CD4-positive, alpha-beta T cell treated with Interleukin-6 at 100 ng/mL for 8 hours (primary cell): ENCODE measurements around the gene SURF4.
"Not testable (repeated sequence)": the region's sequence is repeated elsewhere in the genome, so short reads cannot be mapped to it uniquely, and the experiment has no call there.

ENCODE experiments used
- DNase-seq: peaks from one replicate; pipeline ENCODE4 v3.0.0-alpha.2; 2020; ENCODE audit warnings: mixed read lengths, low spot score

Gene SURF4

GRCh38 chr9:133397370-133397769, 21.5 kb upstream of the SURF4 start:
- no peak for DNase-seq

DNA sequence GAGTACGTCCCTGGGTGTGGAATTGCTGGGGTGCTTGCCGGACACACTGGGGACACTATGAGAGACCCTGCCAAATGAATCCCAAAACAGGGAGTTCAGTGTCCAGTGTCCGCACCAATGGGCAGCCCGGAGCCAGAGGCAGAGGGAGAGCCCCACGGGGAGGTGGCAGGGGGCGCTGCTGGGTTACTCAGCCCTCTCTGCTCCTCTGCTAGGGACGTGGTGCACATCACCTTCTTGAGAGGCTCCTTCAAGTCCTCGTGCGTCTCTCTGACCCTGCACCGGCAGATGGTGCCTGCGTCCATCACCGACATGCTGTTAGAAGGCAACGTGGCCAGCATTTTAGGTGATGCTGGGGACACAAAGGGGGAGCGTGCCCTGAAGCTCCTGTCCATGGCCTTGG, 21.1 kb upstream of the SURF4 start:
- DNase-seq, result no peak

DNA sequence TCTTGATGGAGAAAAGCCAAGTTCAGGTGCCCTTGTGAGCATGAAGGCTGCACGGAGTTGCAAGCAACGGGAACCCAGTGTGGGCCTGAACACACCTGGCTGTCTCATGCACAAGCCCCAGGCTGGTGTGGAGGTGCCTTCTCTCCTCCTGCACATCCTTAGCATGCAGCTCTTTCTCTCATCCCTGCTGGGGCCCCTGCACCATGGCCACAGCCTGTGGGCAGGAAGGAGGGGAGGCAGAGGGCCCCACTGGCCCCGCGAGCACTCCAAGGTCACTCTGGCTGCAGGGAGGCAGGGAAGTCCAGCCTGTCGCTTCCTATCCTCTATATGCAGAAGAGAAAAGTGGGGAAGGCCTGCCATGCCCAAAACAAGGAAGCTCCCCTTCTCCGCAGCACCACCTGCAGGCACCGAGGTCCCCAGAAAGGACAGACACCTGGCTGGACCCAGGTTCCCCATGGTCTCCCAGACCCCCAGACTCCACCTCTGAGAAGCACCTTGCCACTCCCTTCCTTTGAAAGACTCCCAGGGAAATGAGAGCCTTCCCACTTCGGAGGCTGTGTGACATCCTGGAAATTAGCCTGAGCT, 18.9 kb upstream of the SURF4 start:
- no peak for DNase-seq

DNA sequence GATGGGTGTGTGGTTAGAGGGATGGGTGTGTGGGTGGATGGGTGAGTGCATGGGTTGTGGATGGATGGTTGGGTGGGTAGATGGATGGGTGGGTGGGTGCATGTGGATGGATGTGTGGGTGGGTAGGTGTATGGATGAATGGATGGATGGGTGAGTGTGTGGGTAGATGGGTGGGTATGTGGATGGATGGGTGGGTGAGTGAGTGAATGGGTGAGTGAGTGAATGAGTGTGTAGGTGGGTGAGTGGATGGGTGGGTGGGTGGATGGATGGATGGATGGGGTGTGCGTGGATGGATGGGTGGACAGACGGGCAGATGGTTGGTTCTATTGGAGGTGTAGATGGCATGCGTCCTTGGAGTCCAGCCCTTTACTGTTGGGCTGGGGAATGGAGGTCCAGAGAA, 17.5 kb upstream of the SURF4 start:
- DNase-seq, result no peak

- DNase-seq, result not testable (repeated sequence)
Measured at GRCh38 chr9:133392308-133392707, 16.4 kb upstream of the SURF4 start.

- not testable (repeated sequence) for DNase-seq
Measured at GRCh38 chr9:133391449-133391848, 15.6 kb upstream of the SURF4 start.

- no peak for DNase-seq
Measured at GRCh38 chr9:133390713-133391112, 14.9 kb upstream of the SURF4 start.

DNA sequence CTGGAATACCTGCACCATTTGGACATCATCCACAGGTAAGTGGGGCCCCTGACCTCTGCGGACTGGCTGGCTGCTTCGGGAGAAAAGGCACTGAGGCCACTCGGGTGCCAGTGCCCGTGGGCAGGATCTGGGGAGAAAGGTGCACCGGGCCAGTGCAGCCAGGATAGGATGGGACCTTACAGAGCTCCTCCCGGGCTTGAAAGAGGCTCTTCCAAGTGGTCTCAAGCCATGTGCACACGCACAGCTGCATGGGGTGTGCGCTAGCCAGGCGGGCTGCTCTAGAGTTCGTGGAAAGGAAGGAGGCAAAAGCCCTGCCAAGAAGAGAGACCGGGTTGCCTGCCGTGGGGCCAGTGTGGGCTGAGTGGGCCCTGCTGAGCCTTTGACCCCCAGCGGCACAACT, 13.7 kb upstream of the SURF4 start:
- no peak for DNase-seq

DNA sequence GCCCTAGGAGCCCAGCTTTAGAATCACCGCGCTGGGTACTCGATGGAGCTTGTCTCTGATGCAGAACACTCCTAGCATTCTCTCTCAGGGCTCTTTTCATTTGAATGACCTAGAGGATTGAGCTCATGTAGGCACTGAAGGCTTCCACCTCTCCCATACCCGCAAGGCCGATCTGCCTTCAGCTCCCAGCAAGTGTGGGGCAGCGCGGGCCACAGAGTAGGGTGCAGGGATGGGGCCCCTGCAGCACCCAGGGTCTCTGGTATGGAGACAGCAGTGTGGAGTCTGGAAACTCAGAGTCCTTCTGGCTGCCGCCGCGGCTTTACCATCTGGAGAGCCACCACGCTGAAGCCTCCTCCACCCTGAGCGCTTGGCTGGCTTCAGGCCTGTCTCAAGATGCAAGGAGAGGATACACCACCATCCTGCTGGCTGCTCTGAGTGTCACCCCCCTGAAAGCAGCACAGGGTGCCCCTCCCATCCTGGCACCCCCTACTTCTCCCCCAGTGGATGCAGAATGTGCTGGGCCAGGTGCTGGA, 13.2 kb upstream of the SURF4 start:
- no peak for DNase-seq

- no peak for DNase-seq
Measured at GRCh38 chr9:133387680-133388079, 11.8 kb upstream of the SURF4 start.

DNA sequence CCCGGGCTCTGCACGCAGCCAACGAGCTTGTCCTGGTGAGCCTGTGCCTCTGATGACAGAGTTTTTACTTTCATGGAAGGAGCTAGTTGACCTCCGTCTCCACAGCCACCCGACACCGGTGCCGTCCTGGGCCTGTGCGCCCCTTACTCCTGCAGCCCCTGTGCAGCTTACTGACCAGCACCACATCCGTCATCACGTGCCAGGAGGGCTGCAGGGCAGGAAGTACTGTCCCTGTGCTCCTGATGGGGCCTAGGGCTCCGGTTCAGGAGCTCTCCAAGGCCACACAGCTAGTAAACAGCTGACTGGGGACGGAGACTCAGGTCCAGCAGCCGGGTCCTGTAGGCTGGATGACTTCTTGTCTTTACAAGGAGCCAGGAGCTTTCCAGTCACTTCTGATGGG, 10.5 kb upstream of the SURF4 start:
- DNase-seq, result no peak

- no peak for DNase-seq
Measured at GRCh38 chr9:133385452-133385851, 9.6 kb upstream of the SURF4 start.

DNA sequence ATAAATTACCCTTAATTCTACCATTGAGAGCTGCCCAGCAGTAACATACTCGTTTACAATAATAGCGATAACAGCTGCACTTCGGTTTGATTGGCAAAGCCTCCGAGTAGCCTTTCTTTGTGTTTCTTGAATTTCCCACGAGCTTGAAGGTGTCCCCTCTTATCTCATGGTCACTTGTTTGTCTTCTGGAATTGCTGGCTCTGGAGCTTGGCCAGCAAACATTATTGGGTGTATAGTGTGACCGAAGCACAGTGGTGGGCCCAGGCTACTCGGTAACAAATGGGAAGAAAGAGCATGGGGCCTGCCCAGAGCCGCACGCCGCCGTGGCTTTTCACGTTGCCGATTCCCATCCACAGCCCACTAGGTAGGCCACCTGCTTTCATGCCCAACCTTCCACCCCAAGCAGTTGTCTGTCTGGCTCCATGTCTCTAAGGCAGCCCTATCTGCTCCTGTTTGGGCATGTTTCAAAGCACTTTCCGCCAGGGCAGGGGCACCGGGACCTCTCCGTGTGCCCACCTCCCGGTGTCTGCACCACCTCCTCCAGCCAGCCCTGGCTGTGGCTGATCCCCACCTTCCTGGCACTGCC, 9.0 kb upstream of the SURF4 start:
- DNase-seq, result no peak

- DNase-seq, result no peak
Measured at GRCh38 chr9:133383438-133383837, 7.6 kb upstream of the SURF4 start.

DNA sequence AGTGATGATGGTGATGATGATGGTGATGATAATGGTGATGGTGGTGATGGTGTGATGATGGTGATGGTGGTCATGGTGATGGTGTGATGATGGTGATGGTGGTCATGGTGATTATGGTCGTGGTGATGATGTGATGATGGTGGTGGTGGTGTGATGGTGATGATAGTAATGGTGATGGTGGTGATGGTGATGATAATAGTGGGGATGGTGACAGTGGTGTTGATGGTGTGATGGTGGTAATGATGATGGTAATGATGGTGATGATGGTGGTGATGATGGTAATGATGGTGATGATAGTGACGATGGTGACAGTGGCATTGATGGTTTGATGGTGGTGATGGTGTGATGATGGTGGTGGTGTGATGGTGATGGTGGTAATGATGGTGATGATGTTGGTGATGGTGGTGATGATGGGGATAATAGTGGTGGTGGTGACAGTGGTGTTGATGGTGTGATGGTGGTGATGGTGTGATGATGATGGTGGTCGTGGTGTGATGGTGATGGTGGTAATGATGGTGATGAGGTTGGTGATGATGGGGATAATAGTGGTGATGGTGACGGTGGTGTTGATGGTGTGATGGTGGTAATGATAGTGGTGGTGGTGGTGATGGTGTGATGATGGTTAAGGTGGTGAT, 6.8 kb upstream of the SURF4 start:
- DNase-seq, result no peak

DNA sequence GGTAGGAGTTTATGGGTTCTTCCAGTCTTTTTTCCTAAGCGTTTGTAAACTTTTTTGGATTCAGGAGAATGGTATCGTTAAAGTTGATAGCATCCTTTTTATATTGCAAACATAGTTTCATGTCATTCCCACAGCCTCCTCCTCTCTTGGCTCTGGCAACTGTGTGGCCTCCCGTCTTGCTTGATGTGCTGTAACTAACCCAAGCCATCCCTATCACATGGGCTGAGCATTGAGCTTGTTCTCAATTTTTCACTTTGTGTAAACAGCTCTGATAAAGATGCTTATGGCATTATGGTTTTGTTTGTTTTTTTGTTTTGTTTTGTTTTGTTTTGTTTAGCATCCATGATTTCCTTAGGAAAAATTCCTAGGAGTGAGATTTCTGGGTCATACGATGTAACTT, 4.9 kb upstream of the SURF4 start:
- DNase-seq, result no peak

- no peak for DNase-seq
Measured at GRCh38 chr9:133379153-133380086, 3.6 kb upstream of the SURF4 start.

GRCh38 chr9:133378408-133378962, 2.6 kb upstream of the SURF4 start:
- no peak for DNase-seq

GRCh38 chr9:133377721-133378216, 1.9 kb upstream of the SURF4 start:
- no peak for DNase-seq

DNA sequence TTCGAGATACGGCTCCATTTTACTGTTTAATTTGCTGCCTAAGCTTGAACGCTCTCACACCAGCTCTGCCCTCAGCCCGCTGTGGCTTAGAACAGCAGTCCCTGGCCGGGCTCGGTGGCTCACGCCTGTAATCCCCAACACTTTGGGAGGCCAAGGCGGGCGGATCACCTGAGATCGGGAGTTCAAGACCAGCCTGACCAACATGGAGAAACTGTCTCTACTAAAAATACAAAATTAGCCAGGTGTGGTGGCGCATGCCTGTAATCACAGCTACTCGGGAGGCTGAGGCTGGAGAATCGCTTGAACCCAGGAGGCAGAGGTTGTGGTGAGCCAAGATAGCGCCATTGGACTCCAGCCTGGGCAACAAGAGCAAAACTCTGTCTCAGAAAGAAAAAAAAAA, 1.4 kb upstream of the SURF4 start:
- DNase-seq, result not testable (repeated sequence)

- DNase-seq, result no peak
Measured at GRCh38 chr9:133375116-133375723, 640 bp downstream of the SURF4 start.
